Inflammatory macrophage treated with lipopolysaccharide for 4 hours (primary cell): ENCODE measurements around the gene PROX1.

ENCODE experiments used
- DNase-seq: peaks from one replicate; pipeline ENCODE4 v3.0.0-alpha.2; 2020

PROX1 gene

GRCh38 chr1:214002472-214002871, 14.7 kb downstream of the PROX1 start:
- DNase-seq = no peak

DNA sequence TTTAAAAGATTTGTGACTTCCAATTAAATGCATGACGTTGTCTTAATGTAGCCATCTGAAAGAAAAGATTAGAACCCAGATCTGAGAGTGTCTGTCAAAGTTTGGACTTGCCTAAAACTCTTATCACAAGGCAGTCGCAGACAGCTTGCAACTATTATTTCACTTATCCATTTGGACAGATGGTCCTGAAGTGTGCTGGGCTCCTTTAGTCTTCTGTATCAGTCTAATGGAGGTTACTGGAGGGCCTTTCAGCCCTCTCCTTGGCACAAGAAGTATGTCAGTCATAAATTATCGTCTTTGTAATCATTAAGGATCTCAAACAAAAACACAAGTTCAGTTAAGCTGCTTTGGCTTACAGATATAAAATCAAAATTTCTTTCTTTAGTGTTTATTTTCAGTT, 15.5 kb downstream of the PROX1 start:
- no peak for DNase-seq

GRCh38 chr1:214004014-214004413, 16.2 kb downstream of the PROX1 start:
- no peak for DNase-seq

DNA sequence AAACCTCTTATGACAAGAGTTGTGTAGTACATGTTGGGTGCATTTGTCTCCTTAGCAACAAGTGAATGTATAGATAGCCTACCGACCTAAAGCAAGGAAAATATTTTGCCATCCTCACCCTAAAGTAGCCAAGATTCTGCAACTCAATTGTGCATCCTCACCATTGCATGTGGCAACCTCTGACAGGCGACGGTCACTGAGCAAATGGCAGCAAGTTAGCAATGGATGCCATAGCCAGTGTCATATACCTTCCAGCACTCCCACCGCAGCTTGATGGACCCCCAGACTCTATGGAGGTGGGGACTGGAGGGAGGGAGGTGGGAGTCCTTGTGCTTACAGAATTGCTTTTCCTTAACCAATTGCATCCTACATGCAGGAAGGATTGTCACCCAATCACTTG, 17.0 kb downstream of the PROX1 start:
- no peak for DNase-seq

- no peak for DNase-seq
Observed at GRCh38 chr1:214005708-214006107, 17.9 kb downstream of the PROX1 start.

GRCh38 chr1:214006845-214007244, 19.1 kb downstream of the PROX1 start:
- DNase-seq = no peak

DNA sequence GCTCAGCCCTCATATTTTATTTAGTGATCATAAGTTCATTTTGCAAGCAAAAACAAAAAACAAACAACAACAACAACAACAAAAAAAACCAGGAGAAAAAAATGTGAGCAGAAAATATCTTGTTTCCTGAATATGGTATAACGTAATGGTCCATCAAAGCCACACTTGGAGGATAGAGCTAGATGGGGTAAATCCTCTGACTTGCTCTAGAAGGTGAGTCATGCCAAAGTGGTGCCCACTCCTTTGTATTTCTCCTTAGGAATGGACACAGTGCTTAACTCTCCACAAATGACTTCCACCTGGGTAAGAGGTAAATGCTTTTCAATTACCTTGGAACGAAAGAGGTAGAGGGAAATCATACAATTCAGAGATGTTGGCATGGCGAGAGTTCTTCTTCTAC, 20.6 kb downstream of the PROX1 start:
- no peak for DNase-seq

DNA sequence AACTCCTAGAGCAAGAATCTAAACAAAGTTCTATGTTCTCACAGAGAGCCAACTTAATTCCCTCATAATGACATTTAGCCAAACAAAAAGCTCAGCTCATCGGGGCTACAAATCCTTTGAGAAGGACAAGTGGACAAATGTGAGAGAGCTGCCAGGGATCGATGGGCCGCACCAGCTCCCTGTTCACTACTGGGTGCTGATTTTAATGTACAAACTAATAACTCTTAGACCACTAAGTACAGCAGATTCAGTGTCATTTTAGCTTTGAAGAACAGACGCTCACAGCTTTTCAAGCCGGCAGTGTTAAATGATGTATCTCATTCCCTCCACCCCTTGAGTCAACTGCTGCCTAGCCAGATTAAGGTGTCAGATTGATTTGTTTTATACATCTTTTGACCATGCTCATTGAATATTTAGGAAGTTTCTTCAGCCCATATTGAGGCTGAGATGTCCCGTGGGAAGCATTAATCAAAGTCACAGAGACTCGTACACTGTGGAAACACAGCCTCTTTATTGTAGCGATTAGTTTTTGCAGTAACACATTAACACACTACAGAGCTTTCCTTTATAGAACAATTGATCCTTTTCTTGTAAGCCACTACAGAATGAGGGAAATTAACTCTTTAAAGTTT, 21.1 kb downstream of the PROX1 start:
- DNase-seq = no peak

- DNase-seq = no peak
Observed at GRCh38 chr1:214009423-214010196, 21.8 kb downstream of the PROX1 start.

DNA sequence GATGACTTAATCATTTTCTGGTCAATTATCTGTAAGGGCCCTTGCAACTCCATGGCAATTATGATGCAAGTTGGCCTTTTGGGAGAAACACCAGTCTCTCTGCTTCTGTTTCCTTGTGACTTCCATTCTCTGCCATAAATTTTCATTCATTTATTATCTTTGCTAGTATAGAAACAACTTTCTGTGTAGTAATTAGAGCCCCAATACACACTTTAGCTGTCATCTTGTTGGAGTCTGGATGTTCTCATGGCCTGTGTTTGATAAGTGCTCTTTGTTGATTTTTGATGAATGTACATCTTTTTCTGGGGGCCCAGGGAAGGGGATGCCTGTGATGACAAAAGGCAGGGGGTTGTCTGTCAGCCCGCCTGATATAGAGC, 22.4 kb downstream of the PROX1 start:
- no peak for DNase-seq

DNA sequence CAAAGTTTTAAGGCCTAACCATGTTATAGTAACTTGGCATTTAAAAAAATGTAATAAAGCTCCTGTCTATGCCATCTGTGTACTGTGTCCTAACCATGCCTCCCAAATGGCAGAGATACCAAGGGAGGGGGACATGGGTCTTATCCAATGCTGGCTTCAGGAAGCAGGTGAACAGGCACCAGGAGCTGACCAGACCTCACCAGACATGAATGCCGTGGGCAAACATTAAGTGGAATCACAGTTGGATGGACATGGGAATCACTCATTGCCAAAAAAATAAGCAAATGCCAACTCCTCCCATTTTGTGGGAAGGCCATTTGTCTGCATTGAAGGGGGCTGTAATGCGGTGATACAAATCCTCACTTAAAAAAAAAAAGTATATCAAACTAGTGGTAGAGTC, 22.9 kb downstream of the PROX1 start:
- DNase-seq = no peak

- DNase-seq = no peak
Observed at GRCh38 chr1:214012418-214012817, 24.6 kb downstream of the PROX1 start.

DNA sequence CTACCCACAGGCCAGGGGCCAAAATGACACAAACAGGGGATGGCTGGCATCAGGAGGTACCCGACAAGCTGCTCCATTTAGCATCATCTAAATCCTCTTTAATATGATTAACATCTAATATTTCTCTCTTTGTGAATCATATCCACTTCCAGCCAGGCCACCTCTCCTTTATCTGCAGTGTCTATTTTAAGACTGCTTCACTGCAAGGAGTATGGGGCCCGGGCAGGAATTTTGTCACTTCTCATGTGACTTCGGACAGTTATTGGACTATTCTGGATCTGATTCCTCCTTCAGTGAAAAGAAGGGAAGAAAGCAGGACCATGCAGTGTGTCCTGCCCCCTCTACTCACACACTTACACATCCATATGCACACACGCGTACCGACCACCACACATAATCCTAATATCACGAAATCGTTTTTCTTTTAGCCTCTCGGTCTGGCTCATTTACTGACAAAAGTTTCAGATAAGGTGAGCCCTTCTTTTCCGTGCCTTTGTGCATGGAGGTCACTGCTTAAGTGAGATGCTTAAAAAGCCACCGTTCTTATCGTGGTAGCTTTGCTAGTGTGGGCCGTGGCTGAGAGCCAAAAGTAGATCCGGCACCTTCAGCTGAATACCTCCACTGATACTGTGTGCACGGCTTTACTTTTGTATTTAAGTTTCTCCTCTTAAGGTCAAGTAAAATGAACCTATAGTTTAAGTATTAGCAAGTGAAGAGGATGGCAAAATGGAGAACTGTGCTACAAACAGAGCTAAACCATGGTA, 26.0 kb downstream of the PROX1 start:
- DNase-seq = no peak

DNA sequence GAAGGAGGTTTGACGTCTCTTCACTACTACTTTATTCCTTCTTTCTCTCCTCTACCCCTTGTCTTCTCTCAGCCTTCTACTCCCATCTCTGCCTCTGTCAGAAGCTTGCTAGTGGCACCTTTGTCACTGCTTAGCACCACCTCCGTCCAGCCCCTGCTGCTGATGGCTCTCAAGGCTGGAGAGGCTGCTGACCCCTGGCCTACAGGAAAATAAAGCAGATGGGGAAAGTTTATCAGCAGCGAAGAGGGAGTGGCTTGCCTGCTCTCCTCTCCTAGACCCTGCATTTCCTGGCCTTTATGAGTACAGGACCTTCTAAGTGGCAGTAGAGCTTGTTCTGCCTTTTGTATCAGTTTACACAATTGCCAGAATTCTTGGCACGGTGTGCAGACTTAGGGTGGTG, 27.0 kb downstream of the PROX1 start:
- DNase-seq = no peak

DNA sequence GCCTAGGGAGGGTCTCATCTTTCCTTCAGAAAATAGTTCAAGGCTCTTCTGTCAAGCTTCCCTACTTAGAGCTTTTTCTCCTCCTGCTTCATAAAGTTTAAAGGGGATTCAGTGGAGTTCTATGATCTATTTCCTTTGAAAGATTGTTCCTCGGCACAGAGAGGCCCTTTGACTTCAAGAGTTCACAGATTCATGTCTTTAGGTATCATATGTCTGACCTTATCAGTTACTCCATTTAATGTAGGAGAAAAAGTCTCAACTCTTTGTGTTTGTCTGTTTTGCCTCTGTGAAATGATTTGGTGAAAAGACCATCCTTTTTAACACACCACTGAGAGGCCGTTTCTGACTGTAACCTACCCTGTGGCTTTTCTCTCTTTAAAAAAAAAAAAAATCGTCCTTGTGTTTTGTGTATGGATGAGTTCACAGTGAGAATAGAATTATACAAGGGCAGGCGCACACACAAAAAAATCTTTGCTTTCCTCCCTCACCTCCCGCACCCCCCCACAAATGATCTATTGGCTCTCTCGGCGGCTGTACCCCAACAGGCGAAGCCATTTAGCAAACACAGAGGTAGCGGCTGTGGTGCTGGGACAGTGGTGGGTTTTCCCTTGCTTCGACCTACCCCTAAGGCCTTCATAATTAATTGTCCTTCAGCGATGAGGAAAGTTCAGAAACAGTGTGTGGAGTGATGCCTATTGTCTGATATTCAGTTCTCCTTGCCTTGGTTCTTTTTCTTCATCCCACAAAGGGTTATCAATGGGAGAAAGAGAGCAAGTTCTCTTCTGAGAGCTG, 29.6 kb downstream of the PROX1 start:
- no peak for DNase-seq

DNA sequence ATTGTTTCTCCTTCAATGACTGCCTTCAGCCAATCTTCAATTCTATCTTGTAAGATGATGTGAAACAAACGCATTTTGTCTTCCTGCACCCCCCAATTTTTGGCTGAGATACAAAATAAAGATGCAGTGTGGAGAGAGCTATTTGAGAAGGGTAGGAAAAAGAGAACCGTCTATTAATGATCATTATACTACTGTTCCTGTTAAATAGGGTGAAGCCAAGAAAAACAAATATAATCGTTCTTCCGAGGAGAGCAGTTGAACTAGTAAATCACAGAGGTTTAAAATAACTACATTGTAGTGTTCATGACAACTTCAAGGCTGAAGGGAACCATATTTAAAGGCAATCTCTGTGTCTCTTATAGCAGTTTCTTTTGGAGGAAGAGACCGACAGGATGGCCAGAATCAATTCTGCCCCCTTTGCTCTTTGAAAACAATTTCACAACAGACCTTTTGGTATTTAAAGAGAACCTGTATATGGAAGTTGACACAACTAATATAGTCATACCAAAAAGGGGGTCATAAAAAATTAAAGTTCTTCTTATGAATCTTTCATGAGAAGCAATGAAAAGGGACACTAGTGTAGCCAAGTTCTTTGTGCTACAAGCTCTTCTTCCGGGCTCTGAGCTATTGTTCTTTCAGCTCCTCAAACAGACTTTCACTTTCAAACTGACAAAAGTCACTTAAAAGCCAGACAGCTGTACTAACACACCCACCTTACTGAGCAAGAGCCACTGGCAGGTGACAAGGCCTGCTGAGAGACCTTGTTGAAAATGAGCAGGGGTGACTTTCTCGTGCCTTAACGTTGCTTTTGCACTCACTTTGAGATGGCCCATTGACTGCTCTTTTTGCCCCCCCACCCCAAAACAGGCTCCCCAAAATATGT, 30.9 kb downstream of the PROX1 start:
- no peak for DNase-seq

DNA sequence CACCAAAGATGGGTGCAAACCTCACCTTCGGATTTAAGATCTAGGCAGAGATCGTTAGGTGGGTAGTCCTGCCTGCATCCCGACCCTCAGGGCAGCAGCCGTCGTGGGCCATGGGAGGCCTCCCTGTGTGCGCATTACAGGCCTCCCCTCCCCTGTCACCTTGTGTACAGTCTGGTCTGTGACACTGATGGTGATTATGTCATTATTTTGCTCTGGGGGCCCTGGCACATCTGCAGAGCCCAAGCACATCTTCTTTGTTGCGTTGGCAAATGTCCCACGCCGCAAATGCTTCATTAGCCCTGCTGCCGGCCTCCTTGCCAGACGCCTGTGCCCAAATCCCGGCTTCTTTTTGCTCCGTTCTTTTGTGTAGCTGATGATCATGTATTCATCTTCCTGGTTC, 31.7 kb downstream of the PROX1 start:
- DNase-seq = no peak

GRCh38 chr1:214021321-214021720, 33.5 kb downstream of the PROX1 start:
- DNase-seq = no peak

- no peak for DNase-seq
Observed at GRCh38 chr1:214022229-214022791, 34.5 kb downstream of the PROX1 start.

GRCh38 chr1:214022810-214023425, 35.1 kb downstream of the PROX1 start:
- no peak for DNase-seq

- no peak for DNase-seq
Observed at GRCh38 chr1:214026985-214027384, 39.2 kb downstream of the PROX1 start.
